ENCODE data around the gene MS4A6A.
"Not testable (repeated sequence)": the region's sequence is repeated elsewhere in the genome, so short reads cannot be mapped to it uniquely, and the experiment has no call there.

Gene MS4A6A

DNA sequence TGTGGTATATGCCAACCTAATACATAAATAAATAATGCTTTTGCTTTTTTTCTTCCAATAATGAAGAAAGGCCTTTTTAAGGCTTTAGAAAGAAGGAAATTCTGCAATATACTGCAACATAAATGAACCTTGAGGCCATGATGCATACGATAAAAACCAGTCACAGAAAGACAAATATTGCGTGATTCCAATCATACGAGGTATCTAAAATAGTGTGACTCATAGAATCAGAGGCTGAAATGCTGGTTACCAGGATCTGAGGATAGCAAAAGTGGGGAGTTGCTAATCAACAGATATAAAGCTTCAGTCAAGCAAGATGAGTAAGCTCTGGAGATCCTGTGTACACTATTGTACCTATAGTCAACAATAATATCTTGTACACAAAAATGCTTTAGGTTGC lies 24.2 kb downstream of the MS4A6A start:
- no peaks in the 10 kb centered on the region for H3K27me3 ChIP-seq (ENCODE audit: control insufficient read depth, insufficient read depth, low read length)
- no peak overlapping the region for H3K4me2 ChIP-seq (ENCODE audit: low read length)
- no peaks in the 10 kb centered on the region for H3K9me3 ChIP-seq (replicated peaks; ENCODE audit: low read length)
- no peaks in the 10 kb centered on the region for H3K4me1 ChIP-seq (ENCODE audit: control insufficient read depth, insufficient read depth, low read length)
- H3K9ac ChIP-seq (ENCODE audit: low read depth, low read length), result no peak overlapping the region
- H3K4me3 ChIP-seq (ENCODE audit: low read length), result no peak overlapping the region
- H3K36me3 ChIP-seq (ENCODE audit: insufficient read depth, low read length), result no peaks in the 10 kb centered on the region

DNA sequence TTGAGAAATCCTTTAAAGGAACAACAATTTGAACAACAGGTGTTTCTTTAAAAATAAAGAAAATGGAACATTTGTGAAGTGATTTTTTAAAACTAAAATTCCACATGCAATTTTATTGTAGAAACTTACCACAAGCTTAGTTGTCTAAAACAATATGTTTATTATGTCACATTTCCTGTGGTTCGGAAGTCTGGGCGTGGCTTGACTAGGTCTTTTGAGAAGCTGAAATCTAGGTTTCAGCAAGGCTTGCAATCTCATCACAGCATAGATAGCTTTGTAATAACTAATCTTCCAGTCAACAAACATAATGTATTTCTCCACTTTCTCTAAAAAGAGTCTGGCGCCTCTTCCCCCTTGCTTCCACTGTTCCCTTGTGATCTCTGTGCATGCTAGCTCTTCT lies 27.0 kb downstream of the MS4A6A start:
- Histone ChIP-seq H3K4me2 (ENCODE audit: low read length) (no peak overlapping the region), H3K4me1 (ENCODE audit: control insufficient read depth, insufficient read depth, low read length) (no peaks in the 10 kb centered on the region), H3K9ac (ENCODE audit: low read depth, low read length) (no peak overlapping the region), H3K27me3 (ENCODE audit: control insufficient read depth, insufficient read depth, low read length) (no peaks in the 10 kb centered on the region), H3K9me3 (replicated peaks; ENCODE audit: low read length) (no peaks in the 10 kb centered on the region), H3K4me3 (ENCODE audit: low read length) (no peak overlapping the region), H3K36me3 (ENCODE audit: insufficient read depth, low read length) (no peaks in the 10 kb centered on the region)

DNA sequence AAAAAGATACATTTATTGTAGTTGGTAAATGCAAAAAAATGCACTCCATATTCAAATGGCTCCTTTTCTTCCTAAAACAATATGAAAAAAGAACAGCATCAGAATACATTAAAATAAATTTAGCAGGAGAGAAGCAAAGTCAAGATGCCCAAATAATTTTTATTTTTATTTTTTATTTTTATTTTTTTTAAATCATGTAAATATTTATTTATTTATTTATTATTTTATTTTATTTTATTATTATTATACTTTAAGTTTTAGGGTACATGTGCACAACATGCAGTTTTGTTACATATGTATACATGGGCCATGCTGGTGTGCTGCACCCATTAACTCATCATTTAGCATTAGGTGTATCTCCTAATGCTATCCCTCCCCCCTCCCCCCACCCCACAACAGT lies 30.2 kb downstream of the MS4A6A start:
- H3K9ac ChIP-seq (ENCODE audit: low read depth, low read length); H3K4me2 ChIP-seq (ENCODE audit: low read length); H3K9me3 ChIP-seq (replicated peaks; ENCODE audit: low read length); H3K4me3 ChIP-seq (ENCODE audit: low read length); H3K4me1 ChIP-seq (ENCODE audit: control insufficient read depth, insufficient read depth, low read length); H3K27me3 ChIP-seq (ENCODE audit: control insufficient read depth, insufficient read depth, low read length); H3K36me3 ChIP-seq (ENCODE audit: insufficient read depth, low read length): not testable (repeated sequence)

DNA sequence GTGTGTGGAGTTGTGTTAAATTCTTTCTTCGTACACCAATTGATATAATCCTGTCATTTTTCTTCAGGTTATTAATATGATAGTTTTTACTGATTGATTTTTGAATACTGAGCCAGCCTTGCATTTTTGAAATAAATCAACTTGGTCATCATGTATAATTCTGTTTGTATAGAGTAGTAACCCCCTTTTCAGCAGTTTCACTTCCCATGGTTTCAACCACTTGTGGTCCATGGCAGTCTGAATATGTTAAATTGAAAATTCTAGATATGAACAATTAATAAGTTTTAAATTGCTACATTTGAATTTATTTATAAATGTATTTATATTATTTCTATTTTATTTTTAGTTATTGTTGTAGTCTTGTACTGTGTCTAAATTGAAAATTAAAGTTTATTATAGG lies 32.6 kb downstream of the MS4A6A start:
- H3K9ac ChIP-seq (ENCODE audit: low read depth, low read length), result no peak overlapping the region
- H3K4me2 ChIP-seq (ENCODE audit: low read length), result no peak overlapping the region
- no peaks in the 10 kb centered on the region for H3K36me3 ChIP-seq (ENCODE audit: insufficient read depth, low read length)
- H3K4me1 ChIP-seq (ENCODE audit: control insufficient read depth, insufficient read depth, low read length), result no peaks in the 10 kb centered on the region
- H3K4me3 ChIP-seq (ENCODE audit: low read length), result no peak overlapping the region
- no peaks in the 10 kb centered on the region for H3K27me3 ChIP-seq (ENCODE audit: control insufficient read depth, insufficient read depth, low read length)
- H3K9me3 ChIP-seq (replicated peaks; ENCODE audit: low read length), result no peaks in the 10 kb centered on the region

DNA sequence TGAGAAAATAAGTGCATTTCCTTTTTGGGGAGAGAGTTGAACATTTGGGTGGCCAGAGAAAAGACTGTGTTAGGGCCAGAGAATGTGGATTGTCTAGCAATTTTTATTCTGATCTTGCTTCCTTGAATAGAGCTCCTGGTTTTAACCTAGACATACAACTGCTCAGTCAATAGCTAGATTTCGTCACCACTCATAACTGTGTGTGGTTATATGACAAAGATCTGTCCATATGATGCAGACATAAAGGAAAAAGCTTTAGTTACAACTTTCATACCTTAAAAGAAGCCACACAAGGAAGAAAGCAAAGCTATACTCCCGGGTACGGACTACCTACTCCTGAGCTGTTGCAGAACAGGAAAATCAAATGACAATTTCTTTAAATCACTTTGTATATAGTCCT lies 37.2 kb downstream of the MS4A6A start:
- no peak overlapping the region for H3K9ac ChIP-seq (ENCODE audit: low read depth, low read length)
- H3K36me3 ChIP-seq (ENCODE audit: insufficient read depth, low read length), result no peaks in the 10 kb centered on the region
- no peaks in the 10 kb centered on the region for H3K4me1 ChIP-seq (ENCODE audit: control insufficient read depth, insufficient read depth, low read length)
- H3K27me3 ChIP-seq (ENCODE audit: control insufficient read depth, insufficient read depth, low read length), result no peaks in the 10 kb centered on the region
- H3K4me2 ChIP-seq (ENCODE audit: low read length), result no peak overlapping the region
- no peak overlapping the region for H3K4me3 ChIP-seq (ENCODE audit: low read length)
- no peaks in the 10 kb centered on the region for H3K9me3 ChIP-seq (replicated peaks; ENCODE audit: low read length)

DNA sequence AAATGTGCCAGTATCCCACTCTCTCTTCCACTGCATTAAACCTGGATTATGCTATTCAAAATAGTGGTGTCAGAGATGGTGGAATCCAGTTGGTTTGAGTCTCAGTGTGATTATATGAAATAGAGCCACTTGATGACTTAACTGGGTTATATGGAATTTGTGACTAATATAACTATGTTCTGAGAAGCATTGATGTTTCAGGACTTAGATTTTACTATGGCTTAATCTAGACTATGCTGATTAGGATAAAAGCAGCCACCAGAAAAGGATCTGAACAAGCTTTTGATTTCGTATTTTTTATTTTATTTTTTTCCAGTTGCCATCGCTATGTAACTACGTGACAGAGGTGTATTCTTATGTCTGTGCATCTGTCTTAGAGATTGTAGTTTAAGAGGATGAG lies 39.1 kb downstream of the MS4A6A start:
- Histone ChIP-seq H3K4me1 (ENCODE audit: control insufficient read depth, insufficient read depth, low read length) (no peaks in the 10 kb centered on the region), H3K9ac (ENCODE audit: low read depth, low read length) (no peak overlapping the region), H3K36me3 (ENCODE audit: insufficient read depth, low read length) (no peaks in the 10 kb centered on the region), H3K4me2 (ENCODE audit: low read length) (no peak overlapping the region), H3K27me3 (ENCODE audit: control insufficient read depth, insufficient read depth, low read length) (no peaks in the 10 kb centered on the region), H3K9me3 (replicated peaks; ENCODE audit: low read length) (no peaks in the 10 kb centered on the region), H3K4me3 (ENCODE audit: low read length) (no peak overlapping the region)

DNA sequence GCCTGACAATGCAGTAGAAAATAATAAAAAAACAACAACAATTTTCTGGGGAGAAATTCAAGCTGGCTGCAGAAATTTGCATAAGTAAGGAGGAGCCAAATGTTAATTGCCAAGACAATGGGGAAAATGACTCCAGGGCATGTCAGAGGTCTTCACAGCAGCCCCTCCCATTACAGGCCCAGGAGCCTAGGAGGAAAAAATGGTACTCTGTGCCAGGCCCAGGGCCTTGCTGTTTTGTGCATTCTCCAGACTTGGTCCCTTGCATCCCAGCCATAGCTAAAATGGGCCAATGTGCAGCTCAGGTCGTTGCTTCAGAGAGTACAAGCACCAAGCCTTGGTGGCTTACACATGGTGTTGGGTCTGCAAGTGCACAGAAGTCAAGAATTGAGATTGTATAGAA lies 49.0 kb downstream of the MS4A6A start:
- Histone ChIP-seq H3K4me1 (ENCODE audit: control insufficient read depth, insufficient read depth, low read length) (no peaks in the 10 kb centered on the region), H3K27me3 (ENCODE audit: control insufficient read depth, insufficient read depth, low read length) (no peaks in the 10 kb centered on the region), H3K9ac (ENCODE audit: low read depth, low read length) (no peak overlapping the region), H3K4me3 (ENCODE audit: low read length) (no peak overlapping the region), H3K36me3 (ENCODE audit: insufficient read depth, low read length) (no peaks in the 10 kb centered on the region), H3K9me3 (replicated peaks; ENCODE audit: low read length) (no peaks in the 10 kb centered on the region), H3K4me2 (ENCODE audit: low read length) (no peak overlapping the region)

DNA sequence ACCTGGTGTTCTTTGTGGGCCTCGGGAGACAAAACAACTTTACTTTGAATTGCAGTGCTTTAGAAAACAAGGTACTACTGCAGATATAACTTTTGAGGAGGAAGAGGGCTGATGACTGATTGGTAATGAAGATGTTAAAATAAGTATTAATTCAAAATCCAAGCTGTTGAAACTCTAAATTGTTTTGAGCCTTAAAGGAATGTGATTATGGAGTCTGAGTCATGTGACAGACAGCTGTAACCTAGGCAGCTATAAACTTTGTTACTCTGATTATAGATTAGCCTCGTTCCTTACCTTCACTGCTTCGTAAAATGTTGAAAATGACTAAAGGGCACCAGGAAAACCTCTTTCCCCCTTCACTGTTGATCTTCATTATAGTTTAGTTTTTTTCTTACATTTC lies 51.0 kb downstream of the MS4A6A start:
- Histone ChIP-seq H3K4me3 (ENCODE audit: low read length) (no peak overlapping the region), H3K9me3 (replicated peaks; ENCODE audit: low read length) (no peaks in the 10 kb centered on the region), H3K4me2 (ENCODE audit: low read length) (no peak overlapping the region), H3K9ac (ENCODE audit: low read depth, low read length) (no peak overlapping the region), H3K4me1 (ENCODE audit: control insufficient read depth, insufficient read depth, low read length) (no peaks in the 10 kb centered on the region), H3K27me3 (ENCODE audit: control insufficient read depth, insufficient read depth, low read length) (no peaks in the 10 kb centered on the region), H3K36me3 (ENCODE audit: insufficient read depth, low read length) (no peaks in the 10 kb centered on the region)

DNA sequence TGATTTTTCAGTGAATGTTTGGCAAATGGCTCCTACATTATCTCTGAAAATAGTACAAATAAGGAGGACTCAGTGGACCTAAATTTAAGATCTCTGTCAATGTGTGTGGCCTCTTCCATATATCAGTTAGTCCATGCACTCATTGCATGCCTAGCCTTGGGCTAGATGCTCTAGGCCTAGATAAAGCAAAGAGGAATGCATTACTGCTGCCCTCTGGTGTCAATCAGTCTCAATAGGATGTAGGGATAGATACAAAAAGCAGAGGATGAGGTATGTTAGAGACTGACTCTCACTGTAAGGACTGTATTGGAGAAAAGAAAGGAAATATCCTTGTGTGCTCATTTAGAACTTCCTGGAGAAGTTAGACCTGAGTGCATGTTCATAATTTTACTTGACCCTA lies 52.4 kb downstream of the MS4A6A start:
- Histone ChIP-seq H3K27me3 (ENCODE audit: control insufficient read depth, insufficient read depth, low read length) (no peaks in the 10 kb centered on the region), H3K4me2 (ENCODE audit: low read length) (no peak overlapping the region), H3K36me3 (ENCODE audit: insufficient read depth, low read length) (no peaks in the 10 kb centered on the region), H3K4me3 (ENCODE audit: low read length) (no peak overlapping the region), H3K9ac (ENCODE audit: low read depth, low read length) (no peak overlapping the region), H3K4me1 (ENCODE audit: control insufficient read depth, insufficient read depth, low read length) (no peaks in the 10 kb centered on the region), H3K9me3 (replicated peaks; ENCODE audit: low read length) (no peaks in the 10 kb centered on the region)

DNA sequence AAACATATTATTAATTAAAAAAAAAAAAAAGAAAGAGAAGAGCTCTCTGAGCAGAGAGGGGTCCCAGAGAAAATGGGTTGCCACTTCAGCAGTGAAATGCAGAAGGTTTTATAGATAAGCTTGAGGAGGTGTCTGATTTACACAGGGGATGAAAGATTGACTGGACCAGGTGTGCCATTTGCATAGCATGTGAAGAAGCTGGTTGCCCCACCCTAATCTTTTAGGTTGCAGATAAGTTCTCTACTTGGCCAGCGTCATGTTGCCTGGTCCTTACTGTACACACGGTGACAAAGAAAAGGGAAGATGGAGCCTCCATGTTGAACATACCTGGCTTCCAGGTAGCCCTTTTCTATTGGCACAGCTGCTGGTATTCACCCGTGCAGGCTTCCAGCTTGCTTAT lies 53.0 kb downstream of the MS4A6A start:
- Histone ChIP-seq H3K27me3 (ENCODE audit: control insufficient read depth, insufficient read depth, low read length) (no peaks in the 10 kb centered on the region), H3K4me2 (ENCODE audit: low read length) (no peak overlapping the region), H3K4me3 (ENCODE audit: low read length) (no peak overlapping the region), H3K36me3 (ENCODE audit: insufficient read depth, low read length) (no peaks in the 10 kb centered on the region), H3K4me1 (ENCODE audit: control insufficient read depth, insufficient read depth, low read length) (no peaks in the 10 kb centered on the region), H3K9me3 (replicated peaks; ENCODE audit: low read length) (no peaks in the 10 kb centered on the region), H3K9ac (ENCODE audit: low read depth, low read length) (no peak overlapping the region)

DNA sequence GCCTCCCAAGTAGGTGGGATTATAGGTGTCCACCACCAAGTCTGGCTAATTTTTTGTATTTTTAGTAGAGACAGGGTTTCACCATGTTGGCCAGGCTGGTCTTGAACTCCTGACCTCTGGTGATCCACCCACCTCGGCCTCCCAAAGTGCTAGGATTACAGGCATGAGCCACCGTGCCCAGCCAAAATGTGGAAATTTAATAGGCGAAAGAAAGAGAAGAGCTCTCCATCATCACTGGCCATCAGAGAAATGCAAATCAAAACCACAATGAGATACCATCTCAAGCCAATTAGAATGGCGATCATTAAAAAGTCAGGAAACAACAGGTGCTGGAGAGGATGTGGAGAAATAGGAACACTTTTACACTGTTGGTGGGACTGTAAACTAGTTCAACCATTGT lies 54.0 kb downstream of the MS4A6A start:
- not testable (repeated sequence) for H3K9ac ChIP-seq (ENCODE audit: low read depth, low read length); H3K4me2 ChIP-seq (ENCODE audit: low read length); H3K9me3 ChIP-seq (replicated peaks; ENCODE audit: low read length); H3K4me3 ChIP-seq (ENCODE audit: low read length); H3K27me3 ChIP-seq (ENCODE audit: control insufficient read depth, insufficient read depth, low read length); H3K4me1 ChIP-seq (ENCODE audit: control insufficient read depth, insufficient read depth, low read length); H3K36me3 ChIP-seq (ENCODE audit: insufficient read depth, low read length)

DNA sequence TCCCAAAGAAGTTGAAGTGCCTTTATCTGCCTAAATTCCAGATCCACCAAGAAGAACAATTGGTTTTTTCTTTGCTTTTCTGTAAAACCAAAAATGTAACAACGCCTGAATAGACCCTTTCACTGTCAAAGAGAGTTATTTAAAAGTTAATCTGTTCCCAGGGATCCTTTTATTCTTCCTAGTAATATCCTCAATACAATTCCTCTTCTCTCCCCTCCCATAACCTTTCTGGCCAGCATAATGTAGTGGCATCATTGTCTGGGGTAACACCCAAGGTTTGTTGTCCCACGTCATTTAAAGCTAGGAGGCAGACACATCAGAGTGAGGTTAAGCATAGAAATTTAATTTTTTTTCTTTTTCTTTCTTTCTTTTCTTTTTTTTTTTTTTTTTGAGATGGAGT lies 54.5 kb downstream of the MS4A6A start:
- H3K36me3 ChIP-seq (ENCODE audit: insufficient read depth, low read length), result no peaks in the 10 kb centered on the region
- no peak overlapping the region for H3K4me3 ChIP-seq (ENCODE audit: low read length)
- H3K27me3 ChIP-seq (ENCODE audit: control insufficient read depth, insufficient read depth, low read length), result no peaks in the 10 kb centered on the region
- no peak overlapping the region for H3K4me2 ChIP-seq (ENCODE audit: low read length)
- H3K9ac ChIP-seq (ENCODE audit: low read depth, low read length), result no peak overlapping the region
- H3K9me3 ChIP-seq (replicated peaks; ENCODE audit: low read length), result no peaks in the 10 kb centered on the region
- H3K4me1 ChIP-seq (ENCODE audit: control insufficient read depth, insufficient read depth, low read length), result no peaks in the 10 kb centered on the region
